VCaP (cell line): ENCODE data around the gene SDK1.

Source experiments
- H3K27ac ChIP-seq: fragments of 450-650 bp; 2 replicates; pipeline ENCODE4 v1.5.1; 2017
- CTCF ChIP-seq: fragments of 450-650 bp; conservative IDR thresholded peaks from 2 replicates; pipeline ENCODE4 v1.5.1; 2017; ENCODE audit warnings: mild to moderate bottlenecking, moderate library complexity

The SDK1 gene

DNA sequence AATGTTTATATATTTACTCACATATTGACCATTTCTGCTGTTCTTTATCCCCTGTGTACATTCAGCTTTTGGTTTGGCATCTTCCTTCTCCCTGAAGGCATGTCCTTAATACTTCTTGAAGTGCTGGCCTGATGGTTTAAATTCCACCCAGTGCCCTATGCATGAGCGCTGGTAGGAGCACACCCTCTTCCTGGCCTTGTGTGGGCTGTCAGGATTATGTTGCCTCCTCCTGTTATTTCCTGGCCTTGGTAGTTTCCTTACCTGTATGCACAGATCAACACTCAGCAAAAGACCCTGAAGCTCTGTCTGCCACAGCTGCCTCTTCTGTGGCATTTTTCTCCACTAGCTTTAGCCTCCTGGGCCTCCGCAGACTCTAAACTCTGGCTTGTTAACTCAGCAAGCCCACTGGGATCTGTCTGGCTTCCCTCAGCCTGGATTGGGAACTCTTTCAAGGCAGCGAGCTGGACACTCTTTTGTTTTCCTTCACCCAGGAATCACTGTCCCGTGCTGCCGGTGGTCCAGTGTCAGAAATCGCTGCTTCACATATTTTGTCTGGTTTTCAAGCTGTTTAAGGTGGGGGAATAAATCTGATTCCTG, 595.2 kb downstream of the SDK1 start:
- no peak overlapping the region for H3K27ac ChIP-seq
- TF ChIP-seq CTCF, result no peak

DNA sequence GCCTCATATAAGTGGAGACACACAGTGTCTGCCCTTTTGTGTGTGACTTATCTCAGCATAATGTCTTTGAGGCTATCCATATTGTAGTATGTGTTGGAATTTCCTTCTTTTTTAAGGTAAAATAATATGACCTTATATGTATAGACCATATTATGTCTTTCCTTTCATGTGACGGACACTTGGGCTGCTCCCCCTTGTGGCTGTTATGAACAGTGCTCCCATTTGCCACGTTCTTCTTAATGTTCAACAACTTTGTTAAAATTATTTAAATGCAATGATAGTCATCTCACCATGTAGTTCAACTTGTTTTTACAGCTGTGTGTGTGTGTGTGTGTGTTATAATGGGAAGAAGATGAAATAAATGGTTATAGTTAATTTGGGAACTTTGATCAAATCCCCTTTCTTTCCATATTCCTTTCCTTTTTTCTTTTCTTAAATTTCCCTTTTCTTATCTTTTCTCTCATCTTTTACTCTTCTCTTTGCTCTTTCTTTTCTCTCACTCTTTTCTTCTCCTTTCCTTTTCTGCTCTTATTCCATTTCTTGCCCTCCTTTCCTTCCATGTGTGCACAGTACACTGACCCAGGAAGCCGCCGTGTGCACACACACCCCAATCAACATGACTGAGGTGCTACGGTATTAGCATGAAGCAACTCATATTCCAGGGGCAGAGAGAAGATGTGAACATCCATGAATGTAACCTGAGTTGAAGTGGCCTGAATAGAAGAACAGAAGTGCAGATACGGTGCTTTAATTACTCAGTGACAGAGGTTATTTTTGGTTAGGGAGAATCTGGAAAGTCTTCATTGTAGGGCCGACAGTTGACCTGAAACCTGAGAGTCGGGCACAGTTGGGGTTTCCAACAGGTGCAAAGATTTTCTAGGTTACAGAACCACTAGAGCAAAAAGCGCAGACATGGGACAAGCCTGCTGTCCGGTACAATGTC, 596.6 kb downstream of the SDK1 start:
- TF ChIP-seq CTCF, result peak; percentile 88
- no peak overlapping the region for H3K27ac ChIP-seq

DNA sequence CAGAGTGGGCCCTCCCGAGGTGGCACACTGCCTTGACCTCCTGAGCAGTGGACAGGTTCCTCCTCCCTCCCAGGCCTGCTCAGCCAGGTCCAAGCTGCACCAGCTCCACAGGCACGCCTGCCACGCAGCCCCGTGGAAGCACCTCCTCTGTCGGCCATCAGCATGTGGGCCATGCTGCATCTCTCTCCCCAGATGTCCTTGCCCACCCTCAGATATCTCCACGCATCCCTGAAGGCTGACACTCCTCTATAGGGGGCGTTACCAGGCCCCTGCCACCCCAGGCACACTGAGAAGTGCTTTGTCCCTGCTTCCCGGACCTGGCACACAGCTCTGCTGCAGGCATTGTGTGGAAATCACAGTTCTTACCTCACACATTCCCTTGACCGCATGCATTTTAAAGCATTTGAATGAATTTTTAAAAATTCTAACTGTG, 598.5 kb downstream of the SDK1 start:
- TF ChIP-seq CTCF, result no peak
- no peak overlapping the region for H3K27ac ChIP-seq

DNA sequence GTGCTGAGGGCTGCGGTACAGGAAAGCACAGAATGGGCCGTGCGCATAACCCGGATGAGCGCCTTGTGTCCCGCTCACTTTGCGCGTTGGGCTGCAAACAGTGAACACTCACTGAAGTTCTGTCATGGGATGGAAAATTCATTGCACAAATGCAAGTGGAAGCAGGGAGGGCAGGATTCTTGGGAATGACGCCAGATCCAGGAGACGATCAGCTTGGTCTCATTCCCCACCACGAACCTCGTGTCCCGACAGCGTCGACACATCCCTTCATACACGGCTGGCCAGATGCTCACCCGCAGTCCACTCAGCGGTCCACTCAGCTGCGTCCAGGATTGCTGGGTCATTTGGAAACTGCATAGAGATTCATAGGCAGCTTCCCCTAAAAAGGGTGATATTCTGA, 607.1 kb downstream of the SDK1 start:
- no peak overlapping the region for H3K27ac ChIP-seq
- no peak for TF ChIP-seq CTCF

DNA sequence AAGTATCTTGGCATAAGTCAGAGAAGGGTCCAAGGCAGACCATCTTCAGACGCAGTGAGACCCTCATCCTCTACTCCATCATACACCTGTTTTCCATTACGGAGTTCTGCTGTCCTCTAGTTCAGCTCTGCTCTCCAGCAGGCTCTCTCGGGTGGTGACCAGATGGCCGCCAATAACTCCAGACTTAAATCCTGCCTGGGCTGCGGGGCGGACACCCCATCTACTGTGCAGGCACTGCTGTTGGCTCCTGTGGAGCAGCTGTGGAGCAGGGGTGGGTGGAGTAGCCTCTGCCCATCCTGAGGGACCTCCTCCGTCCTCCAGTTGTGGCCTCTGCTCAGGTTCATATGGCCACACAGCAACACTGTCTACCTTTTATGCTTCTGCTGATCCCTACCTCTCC, 608.1 kb downstream of the SDK1 start:
- no peak overlapping the region for H3K27ac ChIP-seq

DNA sequence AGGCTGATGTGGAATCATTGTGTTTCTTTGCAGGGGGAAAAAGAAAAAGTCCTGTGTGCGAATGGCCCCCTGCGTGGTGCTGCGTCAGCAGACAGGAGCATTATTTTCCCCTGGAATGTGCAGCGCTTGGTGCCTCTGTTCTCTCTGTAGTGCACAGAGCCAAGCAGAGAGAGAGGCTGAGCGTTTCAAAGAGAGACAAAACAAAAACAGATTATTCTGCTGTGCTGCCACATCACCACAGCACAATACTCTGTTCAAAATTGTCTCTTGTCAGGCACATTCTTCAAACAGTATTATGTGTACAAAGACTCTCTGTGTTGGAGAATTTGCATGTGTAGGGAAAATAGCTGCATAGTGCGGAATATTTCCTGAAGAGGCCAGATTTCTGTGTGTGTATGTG, 609.0 kb downstream of the SDK1 start:
- no peak overlapping the region for H3K27ac ChIP-seq
- no peak for TF ChIP-seq CTCF

More for the DNA sequence above, 608.1 kb downstream of the SDK1 start:
- TF ChIP-seq CTCF, result no peak

DNA sequence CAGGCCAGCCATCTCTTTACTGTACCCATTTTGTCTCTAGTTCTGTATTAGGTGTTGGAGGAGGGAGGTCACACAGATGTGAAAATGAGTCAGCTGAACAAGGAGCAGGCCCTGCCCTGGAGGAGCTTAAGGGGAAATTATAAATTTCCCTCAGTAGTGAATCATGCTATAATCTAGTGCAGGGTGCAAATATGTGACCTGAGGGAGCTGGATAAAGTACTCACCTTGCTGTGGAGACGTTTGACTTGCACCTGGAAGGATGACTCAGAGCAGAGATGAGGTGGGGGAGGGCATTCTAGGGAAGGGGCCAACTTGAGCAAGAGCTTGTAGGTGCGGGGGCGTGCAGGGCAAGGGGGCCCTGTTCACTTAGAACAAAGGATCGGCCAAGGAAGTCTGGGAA, 610.6 kb downstream of the SDK1 start:
- no peak overlapping the region for H3K27ac ChIP-seq
- no peak for TF ChIP-seq CTCF
